Spinal cord (tissue), 10 donors: Measurements from ENCODE around the gene COA7. TPM values are rescaled to one million over a fixed set of nuclear protein-coding genes. Genes with fewer than 3 reads are reported as not detected.
A peak's percentile ranks its signal among the peaks of the same experiment; 100 is the strongest.
"Not testable (repeated sequence)": the region's sequence is repeated elsewhere in the genome, so short reads cannot be mapped to it uniquely, and the experiment has no call there.

Source experiments
- DNase-seq, 6 donors: peaks; one replicate each; pipeline versions ENCODE4 v3.0.0 to v3.0.0-alpha.2; 2013 to 2015; ENCODE audit warnings: low spot score in 6 of 6, low read depth in 4 of 6
- H3K27ac ChIP-seq: one replicate; pipeline ENCODE4 v1.5.1; 2013; ENCODE audit warnings: low read depth, low read length, control low read depth
- H3K27me3 ChIP-seq: one replicate; pipeline ENCODE4 v1.6.1; 2013; ENCODE audit warnings: low read length; ENCODE audit not compliant: control insufficient read depth, insufficient read depth
- H3K36me3 ChIP-seq: one replicate; pipeline ENCODE4 v1.6.1; 2013; ENCODE audit warnings: low read length; ENCODE audit not compliant: control insufficient read depth, insufficient read depth
- H3K4me1 ChIP-seq: one replicate; pipeline ENCODE4 v1.6.1; 2013; ENCODE audit warnings: low read length; ENCODE audit not compliant: control insufficient read depth, insufficient read depth
- H3K4me3 ChIP-seq: one replicate; pipeline ENCODE4 v1.5.1; 2013; ENCODE audit warnings: low read depth, low read length, control low read depth
- H3K9me3 ChIP-seq: one replicate; pipeline ENCODE4 v1.6.1; 2013; ENCODE audit warnings: low read length; ENCODE audit not compliant: control insufficient read depth, insufficient read depth
- WGBS: methylation state at CpG from one replicate; pipeline ENCODE4 v1.1.5; 2013; ENCODE audit warnings: missing lambda C conversion rate; ENCODE audit not compliant: insufficient coverage; 5-methylcytosine and 5-hydroxymethylcytosine counted together
- long read RNA-seq, 4 donors: transcript quantifications; one replicate each; lab custom pipeline, GENCODE V29; 2026
- polyA plus RNA-seq, 2 donors: library from polyadenylated mRNA; unstranded; fragments of 120-200 nt; gene quantifications; one replicate each; pipeline ENCODE4 v1.2.1, GENCODE V29; 2013; ENCODE audit not compliant: insufficient read length in 2 of 2
- total RNA-seq, 2 donors: library from RNA; depleted of rRNA in 1 of 2; stranded (reverse); fragments of 120-200 nt in 1 of 2; fragments of >200 nt in 1 of 2; gene quantifications; one replicate each; pipeline versions ENCODE4 v1.2.3 to v1.2.4, GENCODE V29; 2013 to 2014
- donor health status: healthy.

The COA7 gene
- total RNA-seq (10 to 100 TPM; 11.5 to 16.5 TPM), polyA plus RNA-seq (10 to 100 TPM; 26.0 to 30.0 TPM)
- long read RNA-seq, donor 1, full-length matches to known transcripts = 18 of 18 reads
- long read RNA-seq, donor 1, partial matches to known transcripts = 0 of 18 reads
- long read RNA-seq, donor 1, other reads (novel, unspliced or antisense) = 0 of 18 reads
- long read RNA-seq, donor 2, full-length matches to known transcripts = 5 of 5 reads
- long read RNA-seq, donor 2, partial matches to known transcripts = 0 of 5 reads
- long read RNA-seq, donor 2, other reads (novel, unspliced or antisense) = 0 of 5 reads
- long read RNA-seq, donor 3, full-length matches to known transcripts = 6 of 6 reads
- long read RNA-seq, donor 3, partial matches to known transcripts = 0 of 6 reads
- long read RNA-seq, donor 3, other reads (novel, unspliced or antisense) = 0 of 6 reads
- long read RNA-seq, donor 4, full-length matches to known transcripts = 10 of 10 reads
- long read RNA-seq, donor 4, partial matches to known transcripts = 0 of 10 reads
- long read RNA-seq, donor 4, other reads (novel, unspliced or antisense) = 0 of 10 reads

GRCh38 chr1:52697795-52698674 is at the start of gene COA7:
COA7 (minus strand) TSS chr1:52698347; CDS start chr1:52698326, 21 bp downstream.
- H3K27me3 ChIP-seq = no peaks in the 10 kb centered on the region
- no peaks in the 10 kb centered on the region for H3K9me3 ChIP-seq
- H3K27ac ChIP-seq = peak within 1 kb of the TSS; percentile 35
- H3K36me3 ChIP-seq = peaks cover 2% of the 10 kb centered on the region
- 2% methylated on average over 67 of the region's 68 CpGs for WGBS
- H3K4me1 ChIP-seq = peaks cover 10% of the 10 kb centered on the region
- peak; percentile 73 to 96 (median 82) for DNase-seq
- H3K4me3 ChIP-seq = peak within 1 kb of the TSS; percentile 88

GRCh38 chr1:52747450-52747849 is 49.3 kb upstream of the COA7 start:
- Histone ChIP-seq H3K4me1 (no peaks in the 10 kb centered on the region), H3K9me3 (no peaks in the 10 kb centered on the region), H3K27ac (no peak overlapping the region), H3K36me3 (no peaks in the 10 kb centered on the region), H3K27me3 (no peaks in the 10 kb centered on the region), H3K4me3 (no peak overlapping the region)
- DNase-seq = no peak
- no CpG with 5 or more reads among the region's 1 CpG for WGBS

GRCh38 chr1:52746189-52746588 is 48.0 kb upstream of the COA7 start:
- Histone ChIP-seq H3K36me3 (no peaks in the 10 kb centered on the region), H3K4me1 (no peaks in the 10 kb centered on the region), H3K9me3 (no peaks in the 10 kb centered on the region), H3K27ac (no peak overlapping the region), H3K4me3 (no peak overlapping the region), H3K27me3 (no peaks in the 10 kb centered on the region)
- 100% methylated on average over 2 of the region's 4 CpGs for WGBS
- no peak for DNase-seq

GRCh38 chr1:52741259-52741658 is 43.1 kb upstream of the COA7 start:
- Histone ChIP-seq H3K9me3 (no peaks in the 10 kb centered on the region), H3K27ac (no peak overlapping the region), H3K27me3 (no peaks in the 10 kb centered on the region), H3K4me1 (no peaks in the 10 kb centered on the region), H3K4me3 (no peak overlapping the region), H3K36me3 (no peaks in the 10 kb centered on the region)
- no CpG with 5 or more reads among the region's 3 CpGs for WGBS
- no peak for DNase-seq

GRCh38 chr1:52739699-52740467 is 41.7 kb upstream of the COA7 start:
- H3K27me3 ChIP-seq = no peaks in the 10 kb centered on the region
- no peak overlapping the region for H3K4me3 ChIP-seq
- WGBS = 100% methylated on average over 1 of the region's 4 CpGs
- no peaks in the 10 kb centered on the region for H3K9me3 ChIP-seq
- no peaks in the 10 kb centered on the region for H3K36me3 ChIP-seq
- no peak overlapping the region for H3K27ac ChIP-seq
- H3K4me1 ChIP-seq = no peaks in the 10 kb centered on the region
- no peak for DNase-seq

- DNase-seq = no peak
- H3K27ac ChIP-seq = no peak overlapping the region
- H3K27me3 ChIP-seq = no peaks in the 10 kb centered on the region
- H3K36me3 ChIP-seq = no peaks in the 10 kb centered on the region
- H3K9me3 ChIP-seq = no peaks in the 10 kb centered on the region
- 61% methylated on average over 5 of the region's 10 CpGs for WGBS
- no peak overlapping the region for H3K4me3 ChIP-seq
- no peaks in the 10 kb centered on the region for H3K4me1 ChIP-seq
Observed at GRCh38 chr1:52738893-52739292, 40.7 kb upstream of the COA7 start.

- no CpG with 5 or more reads among the region's 5 CpGs for WGBS
- DNase-seq = no peak
- Histone ChIP-seq H3K27ac (no peak overlapping the region), H3K4me3 (no peak overlapping the region), H3K36me3 (no peaks in the 10 kb centered on the region), H3K9me3 (no peaks in the 10 kb centered on the region), H3K4me1 (no peaks in the 10 kb centered on the region), H3K27me3 (no peaks in the 10 kb centered on the region)
Observed at GRCh38 chr1:52738148-52738547, 40.0 kb upstream of the COA7 start.

GRCh38 chr1:52735371-52735770 is 37.2 kb upstream of the COA7 start:
- not testable (repeated sequence) for H3K27me3 ChIP-seq, H3K27ac ChIP-seq, H3K9me3 ChIP-seq, H3K4me1 ChIP-seq, DNase-seq, H3K36me3 ChIP-seq, H3K4me3 ChIP-seq
- WGBS = 87% methylated on average over 6 of the region's 9 CpGs

GRCh38 chr1:52733368-52733767 is 35.2 kb upstream of the COA7 start:
- Histone ChIP-seq H3K9me3 (no peaks in the 10 kb centered on the region), H3K27me3 (no peaks in the 10 kb centered on the region), H3K4me1 (peaks cover 5% of the 10 kb centered on the region), H3K27ac (no peak overlapping the region), H3K4me3 (no peak overlapping the region), H3K36me3 (peaks cover 3% of the 10 kb centered on the region)
- DNase-seq = no peak
- 100% methylated on average over 1 of the region's 3 CpGs for WGBS
